WTC11 (cell line): ENCODE measurements around the gene GPC1. TPM values are rescaled to one million over a fixed set of nuclear protein-coding genes. Genes with fewer than 3 reads are reported as not detected.

Experiments
- ATAC-seq: fragments of 200-7000 bp; cut with Tn5 transposase; 2 replicates; pipeline ENCODE4 v1.10.0; 2021; ENCODE audit warnings: mild to moderate bottlenecking, moderate library complexity
- CTCF ChIA-PET: fragments of 300-600 bp; sonication (Branson Sonifier 250); formaldehyde crosslinking; loops from one replicate; lab custom pipeline; 2021; ENCODE audit warnings: antibody characterized with exemption; lab: Charles Lee
- POLR2A ChIA-PET: fragments of 350-600 bp; sonication (Branson Sonifier 250); formaldehyde crosslinking; loops from one replicate; lab custom pipeline; 2021; ENCODE audit warnings: antibody characterized with exemption; lab: Charles Lee
- DNase-seq: peaks from one replicate; pipeline ENCODE4 v3.0.0; 2021; ENCODE audit warnings: low spot score
- H3K27ac Mint-ChIP-seq: 2 replicates; pipeline ENCODE4 v1.8.0; 2021; ENCODE audit warnings: mixed read lengths
- H3K27me3 Mint-ChIP-seq: 2 replicates; pipeline ENCODE4 v1.8.0; 2021; ENCODE audit warnings: low read depth, mild to moderate bottlenecking, moderate library complexity, mixed read lengths
- H3K36me3 Mint-ChIP-seq: 2 replicates; pipeline ENCODE4 v1.8.0; 2021; ENCODE audit warnings: mixed read lengths
- H3K4me1 Mint-ChIP-seq: 2 replicates; pipeline ENCODE4 v1.8.0; 2022; ENCODE audit warnings: mixed read lengths
- H3K4me3 Mint-ChIP-seq: 2 replicates; pipeline ENCODE4 v1.8.0; 2021; ENCODE audit warnings: mild to moderate bottlenecking, moderate library complexity, mixed read lengths
- H3K9me3 Mint-ChIP-seq: 2 replicates; pipeline ENCODE4 v1.8.0; 2021; ENCODE audit warnings: mixed read lengths
- CBFB ChIP-seq: sonication (generic); formaldehyde crosslinking; IDR thresholded peaks from 2 replicates; pipeline ENCODE4 v1.8.1; 2022; ENCODE audit warnings: mild to moderate bottlenecking, low read depth, missing genetic modification reagents
- ESRRA ChIP-seq: sonication (generic); formaldehyde crosslinking; IDR thresholded peaks from 2 replicates; pipeline ENCODE4 v1.8.1; 2022; ENCODE audit warnings: mild to moderate bottlenecking, missing genetic modification reagents, borderline replicate concordance
- ETV6 ChIP-seq: sonication (generic); formaldehyde crosslinking; IDR thresholded peaks from 2 replicates; pipeline ENCODE4 v1.8.1; 2022; ENCODE audit warnings: mild to moderate bottlenecking, missing genetic modification reagents
- FOXP1 ChIP-seq: sonication (generic); formaldehyde crosslinking; IDR thresholded peaks from 2 replicates; pipeline ENCODE4 v1.8.0; 2022; ENCODE audit warnings: missing genetic modification reagents, mild to moderate bottlenecking, moderate library complexity, borderline replicate concordance
- GRHL2 ChIP-seq: fragments of 250-450 bp; sonication (Bioruptor Pico); IDR thresholded peaks from 2 replicates; pipeline ENCODE4 v1.8.0; 2022; ENCODE audit warnings: mild to moderate bottlenecking, moderate library complexity; ENCODE audit not compliant: insufficient replicate concordance, severe bottlenecking
- HMGA2 ChIP-seq: fragments of 250-450 bp; sonication (Bioruptor Pico); IDR thresholded peaks from 2 replicates; pipeline ENCODE4 v1.4.0; 2021; ENCODE audit warnings: mild to moderate bottlenecking, moderate library complexity
- IRF1 ChIP-seq: sonication (generic); formaldehyde crosslinking; IDR thresholded peaks from 2 replicates; pipeline ENCODE4 v1.8.0; 2023; ENCODE audit warnings: missing genetic modification reagents
- JAZF1 ChIP-seq: fragments of 250-450 bp; sonication (Bioruptor Pico); IDR thresholded peaks from 2 replicates; pipeline ENCODE4 v1.9.0; 2021; ENCODE audit warnings: moderate library complexity, mild to moderate bottlenecking, inconsistent platforms
- SP1 ChIP-seq: sonication (generic); formaldehyde crosslinking; conservative IDR thresholded peaks from 2 replicates; pipeline ENCODE4 v1.8.1; 2022; ENCODE audit warnings: missing genetic modification reagents
- TEAD1 ChIP-seq: sonication (generic); formaldehyde crosslinking; IDR thresholded peaks from 2 replicates; pipeline ENCODE4 v1.8.0; 2022; ENCODE audit warnings: mild to moderate bottlenecking, missing genetic modification reagents
- TEAD4 ChIP-seq: sonication (generic); formaldehyde crosslinking; IDR thresholded peaks from 2 replicates; pipeline ENCODE4 v1.8.0; 2022; ENCODE audit warnings: mild to moderate bottlenecking, missing genetic modification reagents
- ZNF121 ChIP-seq: sonication (generic); formaldehyde crosslinking; IDR thresholded peaks from 2 replicates; pipeline ENCODE4 v1.8.0; 2023; ENCODE audit warnings: missing genetic modification reagents
- ZNF138 ChIP-seq: sonication (generic); formaldehyde crosslinking; conservative IDR thresholded peaks from 2 replicates; pipeline ENCODE4 v1.8.1; 2022; ENCODE audit warnings: mild to moderate bottlenecking, moderate library complexity, missing genetic modification reagents
- ZNF232 ChIP-seq: sonication (generic); formaldehyde crosslinking; IDR thresholded peaks from 2 replicates; pipeline ENCODE4 v1.8.0; 2022; ENCODE audit warnings: mild to moderate bottlenecking, missing genetic modification reagents
- ZNF263 ChIP-seq: sonication (generic); formaldehyde crosslinking; IDR thresholded peaks from 2 replicates; pipeline ENCODE4 v1.8.1; 2022; ENCODE audit warnings: low read depth, mild to moderate bottlenecking, moderate library complexity, missing genetic modification reagents
- ZNF425 ChIP-seq: fragments of 250-450 bp; sonication (Bioruptor Pico); conservative IDR thresholded peaks from 2 replicates; pipeline ENCODE4 v1.9.0; 2021; ENCODE audit warnings: mild to moderate bottlenecking
- total RNA-seq: library from RNA; stranded (reverse); gene quantifications from 3 replicates; pipeline ENCODE4 v1.2.3, GENCODE V29; 2021
- TF ChIP-seq, protein P1 (sequence below): sonication (generic); formaldehyde crosslinking; IDR thresholded peaks from 2 replicates; pipeline ENCODE4 v1.8.1; 2023; ENCODE audit warnings: mild to moderate bottlenecking, missing genetic modification reagents, moderate library complexity
- TF ChIP-seq, protein P2 (sequence below): fragments of 250-450 bp; sonication (Bioruptor Pico); IDR thresholded peaks from 2 replicates; pipeline ENCODE4 v1.9.0; 2021; ENCODE audit warnings: mild to moderate bottlenecking
- TF ChIP-seq, protein P3 (sequence below): fragments of 250-450 bp; sonication (Bioruptor Pico); IDR thresholded peaks from 2 replicates; pipeline ENCODE4 v1.8.0; 2021; ENCODE audit warnings: mild to moderate bottlenecking
- TF ChIP-seq, protein P4 (sequence below): fragments of 200-600 bp; IDR thresholded peaks from 2 replicates; pipeline ENCODE4 v1.8.0; 2022; ENCODE audit warnings: antibody characterized with exemption

The GPC1 gene
- total RNA-seq, 1 experiment from 2014 or later, result 41.5 TPM

DNA sequence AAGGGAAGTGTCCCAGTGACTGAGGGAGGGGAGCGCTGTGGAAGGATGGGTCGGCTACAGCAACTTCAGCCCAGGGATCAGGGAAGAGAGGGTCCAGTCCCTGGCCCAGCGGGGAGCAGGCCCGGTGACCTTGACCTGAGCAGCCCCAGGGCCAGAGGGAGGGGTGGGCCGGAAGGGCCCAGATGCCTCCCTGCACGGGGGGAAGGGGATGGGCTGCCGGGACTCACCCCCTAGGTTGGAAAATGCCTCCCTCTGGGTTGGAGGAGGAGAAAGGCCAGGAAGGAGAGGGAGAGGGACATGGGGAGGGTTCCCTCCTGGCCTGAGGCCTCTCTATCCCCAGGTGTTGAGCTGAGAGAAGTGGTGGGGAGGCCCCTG lies 19.8 kb downstream of the GPC1 start:
- no peak overlapping the region for H3K27ac Mint-ChIP-seq
- H3K4me1 Mint-ChIP-seq, result peaks cover 40% of the 10 kb centered on the region
- H3K27me3 Mint-ChIP-seq, result peaks cover 37% of the 10 kb centered on the region
- CTCF ChIA-PET, result interaction anchor here (0.8 to 4.9 kb wide), 11 partner anchors 11 to 222 kb away, joined by 3 to 21 read pairs (median 5); partner anchors contain the start of gene CAPN10
- peak overlapping the region; percentile 78 for H3K4me3 Mint-ChIP-seq
- no peaks in the 10 kb centered on the region for H3K9me3 Mint-ChIP-seq
- no peaks in the 10 kb centered on the region for H3K36me3 Mint-ChIP-seq
- ATAC-seq, result no peak
- no peak for TF ChIP-seq HMGA2
- no peak for TF ChIP-seq ETV6 (CRISPR knock-in tag)
- TF ChIP-seq JAZF1 (CRISPR knock-in tag), result no peak
- TF ChIP-seq ZNF121, result no peak
- no peak for TF ChIP-seq SP1 (CRISPR knock-in tag)
- no peak for TF ChIP-seq ZNF232 (CRISPR knock-in tag)
- TF ChIP-seq CBFB, result no peak
- TF ChIP-seq GRHL2 (CRISPR knock-in tag), result no peak
- no peak for TF ChIP-seq ESRRA
- TF ChIP-seq, protein P1, sequence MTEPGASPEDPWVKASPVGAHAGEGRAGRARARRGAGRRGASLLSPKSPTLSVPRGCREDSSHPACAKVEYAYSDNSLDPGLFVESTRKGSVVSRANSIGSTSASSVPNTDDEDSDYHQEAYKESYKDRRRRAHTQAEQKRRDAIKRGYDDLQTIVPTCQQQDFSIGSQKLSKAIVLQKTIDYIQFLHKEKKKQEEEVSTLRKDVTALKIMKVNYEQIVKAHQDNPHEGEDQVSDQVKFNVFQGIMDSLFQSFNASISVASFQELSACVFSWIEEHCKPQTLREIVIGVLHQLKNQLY (CRISPR knock-in tag), result no peak
- TF ChIP-seq, protein P2, sequence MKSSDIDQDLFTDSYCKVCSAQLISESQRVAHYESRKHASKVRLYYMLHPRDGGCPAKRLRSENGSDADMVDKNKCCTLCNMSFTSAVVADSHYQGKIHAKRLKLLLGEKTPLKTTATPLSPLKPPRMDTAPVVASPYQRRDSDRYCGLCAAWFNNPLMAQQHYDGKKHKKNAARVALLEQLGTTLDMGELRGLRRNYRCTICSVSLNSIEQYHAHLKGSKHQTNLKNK (CRISPR knock-in tag), result no peak
- no peak for TF ChIP-seq ZNF425
- TF ChIP-seq ZNF263 (CRISPR knock-in tag), result no peak
- no peak for TF ChIP-seq ZNF138 (CRISPR knock-in tag)
- no peak for TF ChIP-seq TEAD4 (CRISPR knock-in tag)
- no peak for TF ChIP-seq FOXP1 (CRISPR knock-in tag)
- TF ChIP-seq, protein P3, sequence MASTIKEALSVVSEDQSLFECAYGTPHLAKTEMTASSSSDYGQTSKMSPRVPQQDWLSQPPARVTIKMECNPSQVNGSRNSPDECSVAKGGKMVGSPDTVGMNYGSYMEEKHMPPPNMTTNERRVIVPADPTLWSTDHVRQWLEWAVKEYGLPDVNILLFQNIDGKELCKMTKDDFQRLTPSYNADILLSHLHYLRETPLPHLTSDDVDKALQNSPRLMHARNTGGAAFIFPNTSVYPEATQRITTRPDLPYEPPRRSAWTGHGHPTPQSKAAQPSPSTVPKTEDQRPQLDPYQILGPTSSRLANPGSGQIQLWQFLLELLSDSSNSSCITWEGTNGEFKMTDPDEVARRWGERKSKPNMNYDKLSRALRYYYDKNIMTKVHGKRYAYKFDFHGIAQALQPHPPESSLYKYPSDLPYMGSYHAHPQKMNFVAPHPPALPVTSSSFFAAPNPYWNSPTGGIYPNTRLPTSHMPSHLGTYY, result no peak
- no peak for TF ChIP-seq TEAD1 (CRISPR knock-in tag)
- TF ChIP-seq IRF1 (CRISPR knock-in tag), result no peak
- TF ChIP-seq, protein P4, sequence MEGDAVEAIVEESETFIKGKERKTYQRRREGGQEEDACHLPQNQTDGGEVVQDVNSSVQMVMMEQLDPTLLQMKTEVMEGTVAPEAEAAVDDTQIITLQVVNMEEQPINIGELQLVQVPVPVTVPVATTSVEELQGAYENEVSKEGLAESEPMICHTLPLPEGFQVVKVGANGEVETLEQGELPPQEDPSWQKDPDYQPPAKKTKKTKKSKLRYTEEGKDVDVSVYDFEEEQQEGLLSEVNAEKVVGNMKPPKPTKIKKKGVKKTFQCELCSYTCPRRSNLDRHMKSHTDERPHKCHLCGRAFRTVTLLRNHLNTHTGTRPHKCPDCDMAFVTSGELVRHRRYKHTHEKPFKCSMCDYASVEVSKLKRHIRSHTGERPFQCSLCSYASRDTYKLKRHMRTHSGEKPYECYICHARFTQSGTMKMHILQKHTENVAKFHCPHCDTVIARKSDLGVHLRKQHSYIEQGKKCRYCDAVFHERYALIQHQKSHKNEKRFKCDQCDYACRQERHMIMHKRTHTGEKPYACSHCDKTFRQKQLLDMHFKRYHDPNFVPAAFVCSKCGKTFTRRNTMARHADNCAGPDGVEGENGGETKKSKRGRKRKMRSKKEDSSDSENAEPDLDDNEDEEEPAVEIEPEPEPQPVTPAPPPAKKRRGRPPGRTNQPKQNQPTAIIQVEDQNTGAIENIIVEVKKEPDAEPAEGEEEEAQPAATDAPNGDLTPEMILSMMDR, result no peak
- POLR2A ChIA-PET, result no interaction called here
- DNase-seq, result no peak
